Kidney (tissue), 14 donors: ENCODE results near the gene CAMTA1. TPM values are rescaled to one million over a fixed set of nuclear protein-coding genes. Genes with fewer than 3 reads are reported as not detected.
A peak's percentile ranks its signal among the peaks of the same experiment; 100 is the strongest.

ENCODE experiments used
- DNase-seq, 5 donors: peaks; one replicate each; pipeline ENCODE4 v3.0.0-alpha.2; 2013 to 2020
- FAIRE-seq: peaks from 2 replicates; lab custom pipeline; 2012; peaks lifted over from hg19 to GRCh38; lab: Jason Lieb, UNC
- H3K27ac ChIP-seq, 2 donors: one replicate each; pipeline ENCODE4 v1.7.0; 2013; ENCODE audit warnings: low read depth in 2 of 2, low read length in 2 of 2, inconsistent platforms in 1 of 2
- H3K27me3 ChIP-seq: one replicate; pipeline ENCODE4 v1.7.1; 2013; ENCODE audit warnings: low read length, inconsistent platforms; ENCODE audit not compliant: control insufficient read depth, insufficient read depth
- H3K36me3 ChIP-seq, 3 donors: one replicate each; pipeline versions ENCODE4 v1.7.0 to v1.7.1; 2013; ENCODE audit warnings: low read length in 3 of 3, control low read depth in 1 of 3, inconsistent platforms in 1 of 3; ENCODE audit not compliant: insufficient read depth in 3 of 3, control insufficient read depth in 2 of 3
- H3K4me1 ChIP-seq, 3 donors: one replicate each; pipeline versions ENCODE4 v1.7.0 to v1.7.1; 2013; ENCODE audit warnings: low read length in 3 of 3, inconsistent platforms in 1 of 3, low read depth in 1 of 3; ENCODE audit not compliant: control insufficient read depth in 2 of 3, insufficient read depth in 2 of 3
- H3K4me3 ChIP-seq, 3 donors: one replicate each; pipeline versions ENCODE4 v1.7.0 to v1.8.1; 2013; ENCODE audit warnings: low read length in 3 of 3, control low read depth in 1 of 3, inconsistent platforms in 1 of 3
- H3K9ac ChIP-seq, 3 donors: one replicate each; pipeline versions ENCODE4 v1.7.0 to v1.7.1; 2013; ENCODE audit warnings: low read length in 3 of 3, control low read depth in 1 of 3, inconsistent platforms in 1 of 3
- H3K9me3 ChIP-seq, 3 donors: one replicate each; pipeline versions ENCODE4 v1.7.0 to v1.7.1; 2013; ENCODE audit warnings: low read length in 3 of 3, control low read depth in 1 of 3, inconsistent platforms in 1 of 3; ENCODE audit not compliant: control insufficient read depth in 2 of 3, insufficient read depth in 1 of 3
- intact Hi-C: fragments of 100-400 bp; cut with DNase I; formaldehyde crosslinking; loops from one replicate; pipeline ENCODE4 v1.11.1; 2022
- polyA plus RNA-seq: library from polyadenylated mRNA; stranded (reverse); fragments of 350-450 nt; fragmentation: Illumina TruSeq; extraction: RNeasy Lipid Tissue Mini Kit (QIAGEN cat#74804); gene quantifications from one replicate; pipeline ENCODE4 v1.2.3, GENCODE V29; 2014; ENCODE audit warnings: low read depth, low replicate concordance; ENCODE audit not compliant: insufficient read depth
- total RNA-seq: library from RNA; stranded (reverse); fragmentation: NEBNext Ultra II Directional; extraction: Animal tissue kit (Norgen Biotek cat#: 25700); gene quantifications from one replicate; pipeline ENCODE4 v1.2.1, GENCODE V29; 2021
- TF ChIP-seq, protein P1 (sequence below): IDR thresholded peaks from 3 replicates; pipeline ENCODE4 v1.5.1; 2012; ENCODE audit warnings: mild to moderate bottlenecking, moderate library complexity, borderline replicate concordance; ENCODE audit not compliant: insufficient read depth; ENCODE audit errors: extremely low read depth
- donor health status: control.
- donor health status: control.
- donor health status: control.
- donor health status: control.
- donor health status: control.
- donor health status: DM: yes; HTN: yes; CAD: no.
- donor health status: Normal renal cell carcinoma (clear cell type).

Gene CAMTA1
- total and polyA plus RNA-seq, 2 donors from 2014 or later: 79.0 to 170 TPM

- intact Hi-C loops: no loop called here
- H3K4me3 ChIP-seq: no peak overlapping the region
- no peak overlapping the region for H3K9ac ChIP-seq
- TF ChIP-seq, protein P1, sequence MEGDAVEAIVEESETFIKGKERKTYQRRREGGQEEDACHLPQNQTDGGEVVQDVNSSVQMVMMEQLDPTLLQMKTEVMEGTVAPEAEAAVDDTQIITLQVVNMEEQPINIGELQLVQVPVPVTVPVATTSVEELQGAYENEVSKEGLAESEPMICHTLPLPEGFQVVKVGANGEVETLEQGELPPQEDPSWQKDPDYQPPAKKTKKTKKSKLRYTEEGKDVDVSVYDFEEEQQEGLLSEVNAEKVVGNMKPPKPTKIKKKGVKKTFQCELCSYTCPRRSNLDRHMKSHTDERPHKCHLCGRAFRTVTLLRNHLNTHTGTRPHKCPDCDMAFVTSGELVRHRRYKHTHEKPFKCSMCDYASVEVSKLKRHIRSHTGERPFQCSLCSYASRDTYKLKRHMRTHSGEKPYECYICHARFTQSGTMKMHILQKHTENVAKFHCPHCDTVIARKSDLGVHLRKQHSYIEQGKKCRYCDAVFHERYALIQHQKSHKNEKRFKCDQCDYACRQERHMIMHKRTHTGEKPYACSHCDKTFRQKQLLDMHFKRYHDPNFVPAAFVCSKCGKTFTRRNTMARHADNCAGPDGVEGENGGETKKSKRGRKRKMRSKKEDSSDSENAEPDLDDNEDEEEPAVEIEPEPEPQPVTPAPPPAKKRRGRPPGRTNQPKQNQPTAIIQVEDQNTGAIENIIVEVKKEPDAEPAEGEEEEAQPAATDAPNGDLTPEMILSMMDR: no peak
- peak overlapping the region in 1 of 2 donors; percentile 47 for H3K27ac ChIP-seq
- H3K27me3 ChIP-seq: no peaks in the 10 kb centered on the region
- peaks cover 0 to 27% (median 11%) of the 10 kb centered on the region in 3 donors for H3K4me1 ChIP-seq
- FAIRE-seq (no peak), DNase-seq (no peak)
- no peaks in the 10 kb centered on the region for H3K36me3 ChIP-seq
- no peaks in the 10 kb centered on the region for H3K9me3 ChIP-seq
These were observed 47.4 kb downstream of the CAMTA1 start for GRCh38 chr1:6832531-6833188.

DNA sequence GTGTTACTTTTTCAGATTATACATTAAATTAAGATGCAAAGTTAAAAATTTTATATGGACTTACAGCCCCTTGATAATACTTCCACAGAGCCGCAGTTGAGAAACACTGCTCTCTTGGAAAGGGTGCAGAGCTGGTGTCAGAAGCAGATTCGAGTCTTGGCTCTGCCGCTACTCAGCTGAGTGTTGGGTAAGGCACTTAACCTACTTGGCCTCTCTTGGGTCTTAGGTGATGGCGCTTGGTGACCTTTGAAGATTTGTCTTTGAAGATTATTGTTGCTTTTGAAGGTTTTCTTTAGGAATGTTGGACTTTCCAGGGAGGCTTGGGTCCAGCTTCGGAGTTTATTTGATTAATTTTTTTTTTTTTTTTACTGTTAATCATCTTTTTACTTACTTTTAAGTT, 48.5 kb downstream of the CAMTA1 start:
- FAIRE-seq (peak; percentile 85), DNase-seq (no peak)
- no peak overlapping the region for H3K4me3 ChIP-seq
- intact Hi-C loops: no loop called here
- H3K9me3 ChIP-seq: no peaks in the 10 kb centered on the region
- no peak overlapping the region for H3K27ac ChIP-seq
- H3K36me3 ChIP-seq: no peaks in the 10 kb centered on the region
- TF ChIP-seq, protein P1: no peak
- H3K27me3 ChIP-seq: no peaks in the 10 kb centered on the region
- peaks cover 0 to 27% (median 11%) of the 10 kb centered on the region in 3 donors for H3K4me1 ChIP-seq
- no peak overlapping the region for H3K9ac ChIP-seq

- TF ChIP-seq, protein P1: no peak
- no peak overlapping the region for H3K4me3 ChIP-seq
- H3K27ac ChIP-seq: no peak overlapping the region
- H3K27me3 ChIP-seq: no peaks in the 10 kb centered on the region
- no peak overlapping the region for H3K9ac ChIP-seq
- no peak for FAIRE-seq
- peaks cover 0 to 27% (median 11%) of the 10 kb centered on the region in 3 donors for H3K4me1 ChIP-seq
- H3K36me3 ChIP-seq: no peaks in the 10 kb centered on the region
- no peaks in the 10 kb centered on the region for H3K9me3 ChIP-seq
- no peak for DNase-seq
- intact Hi-C loops: no loop called here
These were observed 49.1 kb downstream of the CAMTA1 start for GRCh38 chr1:6834366-6834765.
